Chondrocyte (in vitro differentiated cells): Measurements from ENCODE around the gene TMEM135. TPM values are rescaled to one million over a fixed set of nuclear protein-coding genes. Genes with fewer than 3 reads are reported as not detected.

ENCODE experiments used
- DNase-seq: peaks from one replicate; pipeline ENCODE4 v3.0.0; 2021; ENCODE audit warnings: mixed read lengths, low spot score
- H3K27ac Mint-ChIP-seq: one replicate; pipeline ENCODE4 v1.8.0; 2021; ENCODE audit warnings: mild to moderate bottlenecking, moderate library complexity, mixed read lengths; ENCODE audit not compliant: unreplicated experiment
- H3K27me3 Mint-ChIP-seq: 2 replicates; pipeline ENCODE4 v1.8.0; 2021; ENCODE audit warnings: low read depth, mixed read lengths
- H3K36me3 Mint-ChIP-seq: 2 replicates; pipeline ENCODE4 v1.8.0; 2021; ENCODE audit warnings: low read depth, mixed read lengths
- H3K4me1 Mint-ChIP-seq: 2 replicates; pipeline ENCODE4 v1.8.0; 2021; ENCODE audit warnings: low read depth, mild to moderate bottlenecking, mixed read lengths
- H3K4me3 Mint-ChIP-seq: one replicate; pipeline ENCODE4 v1.8.0; 2021; ENCODE audit warnings: mild to moderate bottlenecking, moderate library complexity, mixed read lengths; ENCODE audit not compliant: unreplicated experiment
- H3K9me3 Mint-ChIP-seq: 2 replicates; pipeline ENCODE4 v1.8.0; 2021; ENCODE audit warnings: low read depth, mixed read lengths
- CTCF ChIP-seq: fragments of 200-600 bp; sonication (generic); IDR thresholded peaks from 2 replicates; pipeline ENCODE4 v1.5.0; 2021; ENCODE audit warnings: antibody characterized with exemption, mild to moderate bottlenecking, moderate library complexity
- total RNA-seq: library from RNA; stranded (reverse); gene quantifications from 3 replicates; pipeline ENCODE4 v1.2.1, GENCODE V29; 2021

TMEM135 gene
- total RNA-seq, 1 donor from 2014 or later: 13.3 TPM

- no peaks in the 10 kb centered on the region for H3K36me3 Mint-ChIP-seq
- H3K27me3 Mint-ChIP-seq: no peaks in the 10 kb centered on the region
- no peaks in the 10 kb centered on the region for H3K4me1 Mint-ChIP-seq
- no peak overlapping the region for H3K4me3 Mint-ChIP-seq
- peaks cover 9% of the 10 kb centered on the region for H3K9me3 Mint-ChIP-seq
- DNase-seq: no peak
- no peak for TF ChIP-seq CTCF
- no peak overlapping the region for H3K27ac Mint-ChIP-seq
Measured at GRCh38 chr11:87213444-87213843, 175.7 kb downstream of the TMEM135 start.

- no peak overlapping the region for H3K27ac Mint-ChIP-seq
- no peak for TF ChIP-seq CTCF
- H3K9me3 Mint-ChIP-seq: peaks cover 3% of the 10 kb centered on the region
- no peaks in the 10 kb centered on the region for H3K27me3 Mint-ChIP-seq
- no peak for DNase-seq
- H3K4me3 Mint-ChIP-seq: no peak overlapping the region
- no peaks in the 10 kb centered on the region for H3K36me3 Mint-ChIP-seq
- H3K4me1 Mint-ChIP-seq: peaks cover 8% of the 10 kb centered on the region
Measured at GRCh38 chr11:87215236-87215635, 177.5 kb downstream of the TMEM135 start.

- Mint-ChIP-seq H3K4me3 (no peak overlapping the region), H3K27ac (peak overlapping the region; percentile 22), H3K4me1 (peaks cover 17% of the 10 kb centered on the region), H3K9me3 (peaks cover 3% of the 10 kb centered on the region), H3K27me3 (no peaks in the 10 kb centered on the region), H3K36me3 (no peaks in the 10 kb centered on the region)
- no peak for DNase-seq
- no peak for TF ChIP-seq CTCF
Measured at GRCh38 chr11:87219266-87219665, 181.5 kb downstream of the TMEM135 start.

- Mint-ChIP-seq H3K27me3 (no peaks in the 10 kb centered on the region), H3K9me3 (no peaks in the 10 kb centered on the region), H3K36me3 (no peaks in the 10 kb centered on the region), H3K4me1 (peaks cover 21% of the 10 kb centered on the region), H3K4me3 (no peak overlapping the region), H3K27ac (no peak overlapping the region)
- no peak for DNase-seq
- TF ChIP-seq CTCF: no peak
Measured at GRCh38 chr11:87223816-87224215, 186.1 kb downstream of the TMEM135 start.

- DNase-seq: no peak
- Mint-ChIP-seq H3K36me3 (no peaks in the 10 kb centered on the region), H3K4me1 (peaks cover 16% of the 10 kb centered on the region), H3K4me3 (no peak overlapping the region), H3K27me3 (no peaks in the 10 kb centered on the region), H3K9me3 (no peaks in the 10 kb centered on the region), H3K27ac (no peak overlapping the region)
- no peak for TF ChIP-seq CTCF
Measured at GRCh38 chr11:87224486-87224885, 186.8 kb downstream of the TMEM135 start.
